Skin epidermis (tissue), 12 donors: ENCODE measurements around the gene SAFB2.
A peak's percentile ranks its signal among the peaks of the same experiment; 100 is the strongest.

ENCODE experiments used
- H3K27ac ChIP-seq, 21 experiments: fragments of 200-600 bp; sonication (generic) in 11 of 21; one replicate each; pipeline ENCODE4 v1.5.0; 2020; ENCODE audit warnings: mild to moderate bottlenecking in 3 of 21, inconsistent platforms in 2 of 21, moderate library complexity in 2 of 21
- H3K4me3 ChIP-seq, 7 experiments: fragments of 200-600 bp; sonication (generic) in 2 of 7; one replicate each; pipeline ENCODE4 v1.5.0; 2020; ENCODE audit warnings: inconsistent platforms in 2 of 7, mild to moderate bottlenecking in 2 of 7, moderate library complexity in 1 of 7

SAFB2 gene

GRCh38 chr19:5561559-5561958, 61.0 kb downstream of the SAFB2 start:
- Histone ChIP-seq H3K27ac (no peak overlapping the region), H3K4me3 (no peak overlapping the region)

DNA sequence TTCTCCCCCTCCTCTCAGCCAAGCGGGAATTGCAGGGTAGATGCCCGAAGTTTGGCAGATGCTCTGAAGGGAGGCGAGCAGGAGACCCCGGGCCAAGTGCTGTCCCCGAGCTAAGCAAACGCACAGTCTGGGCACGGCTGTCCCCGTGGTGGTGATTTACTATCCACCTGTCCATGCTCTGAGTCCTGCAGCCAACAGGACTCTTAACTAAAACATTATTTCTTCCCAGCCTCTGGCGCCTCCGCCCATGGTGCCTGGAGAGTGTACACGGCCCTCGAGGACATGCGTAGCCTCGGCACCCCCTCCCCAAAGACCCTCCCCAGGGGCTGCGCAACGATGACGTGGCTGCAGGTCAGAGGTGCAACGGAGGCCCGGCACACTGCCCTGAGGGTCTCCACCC, 62.4 kb downstream of the SAFB2 start:
- H3K27ac ChIP-seq: peak overlapping the region in 8 of 21 experiments; percentile 16 to 65 (median 46)
- H3K4me3 ChIP-seq: no peak overlapping the region

GRCh38 chr19:5559804-5560133, 62.8 kb downstream of the SAFB2 start:
- peak overlapping the region in 7 of 21 experiments; percentile 16 to 65 (median 49) for H3K27ac ChIP-seq
- no peak overlapping the region for H3K4me3 ChIP-seq

DNA sequence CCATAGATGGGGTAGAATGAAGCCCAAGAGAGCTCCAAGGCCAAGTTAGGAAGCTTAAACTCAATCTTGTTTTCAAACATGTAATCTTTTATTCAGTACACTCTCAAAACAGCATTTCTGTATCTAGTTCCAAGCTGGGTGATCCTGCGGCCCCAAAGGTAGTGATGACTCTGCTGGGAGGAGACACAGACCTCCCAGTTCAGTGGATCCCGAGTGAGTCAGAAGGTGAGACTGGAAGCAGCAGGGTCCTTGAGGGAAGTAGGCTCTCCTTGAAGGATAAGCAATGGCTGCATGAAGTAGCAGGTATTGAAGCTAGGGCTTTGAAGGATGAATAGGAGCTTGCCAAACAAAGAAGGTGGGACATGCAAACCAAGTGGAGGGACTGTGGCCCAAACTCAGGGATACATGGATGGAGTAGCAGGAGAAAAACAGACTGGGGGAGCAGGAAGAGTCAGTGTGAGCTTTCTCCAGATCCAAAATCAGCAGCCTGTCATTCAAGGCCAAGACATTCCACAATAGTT, 64.4 kb downstream of the SAFB2 start:
- H3K4me3 ChIP-seq: no peak overlapping the region
- peak overlapping the region in 17 of 21 experiments; percentile 35 to 87 (median 63) for H3K27ac ChIP-seq

GRCh38 chr19:5557691-5558090, 64.9 kb downstream of the SAFB2 start:
- Histone ChIP-seq H3K27ac (peak overlapping the region in 20 of 21 experiments; percentile 22 to 87 (median 66)), H3K4me3 (peak overlapping the region in 5 of 7 experiments; percentile 6 to 24 (median 14))

GRCh38 chr19:5554828-5555227, 67.7 kb downstream of the SAFB2 start:
- peak overlapping the region in 1 of 21 experiments; percentile 58 for H3K27ac ChIP-seq

GRCh38 chr19:5553892-5554291, 68.7 kb downstream of the SAFB2 start:
- Histone ChIP-seq H3K4me3 (no peak overlapping the region), H3K27ac (peak overlapping the region in 6 of 21 experiments; percentile 1 to 58 (median 50))

More at GRCh38 chr19:5554828-5555227, 67.7 kb downstream of the SAFB2 start:
- no peak overlapping the region for H3K4me3 ChIP-seq

DNA sequence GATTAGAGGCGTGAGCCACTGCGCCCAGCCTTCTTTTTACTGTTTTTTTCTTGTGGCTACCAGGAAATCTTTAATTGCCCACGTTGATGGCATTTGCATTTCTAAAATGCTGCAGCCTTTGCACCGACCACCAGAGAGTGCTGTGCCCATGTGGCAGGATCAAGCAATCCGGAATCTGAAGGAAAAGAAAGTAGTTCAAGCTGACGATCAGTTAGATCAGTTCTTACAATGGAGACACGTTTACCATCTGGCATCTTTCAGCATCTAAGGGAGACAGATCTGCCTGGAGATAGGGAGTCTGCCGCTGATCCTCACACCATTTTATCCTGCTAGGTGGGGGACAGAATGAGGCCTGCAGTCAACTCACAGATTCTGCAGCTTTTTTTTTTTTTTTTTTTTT, 74.7 kb downstream of the SAFB2 start:
- H3K4me3 ChIP-seq: no peak overlapping the region
- no peak overlapping the region for H3K27ac ChIP-seq

GRCh38 chr19:5545984-5546383, 76.6 kb downstream of the SAFB2 start:
- H3K27ac ChIP-seq: no peak overlapping the region
- no peak overlapping the region for H3K4me3 ChIP-seq

DNA sequence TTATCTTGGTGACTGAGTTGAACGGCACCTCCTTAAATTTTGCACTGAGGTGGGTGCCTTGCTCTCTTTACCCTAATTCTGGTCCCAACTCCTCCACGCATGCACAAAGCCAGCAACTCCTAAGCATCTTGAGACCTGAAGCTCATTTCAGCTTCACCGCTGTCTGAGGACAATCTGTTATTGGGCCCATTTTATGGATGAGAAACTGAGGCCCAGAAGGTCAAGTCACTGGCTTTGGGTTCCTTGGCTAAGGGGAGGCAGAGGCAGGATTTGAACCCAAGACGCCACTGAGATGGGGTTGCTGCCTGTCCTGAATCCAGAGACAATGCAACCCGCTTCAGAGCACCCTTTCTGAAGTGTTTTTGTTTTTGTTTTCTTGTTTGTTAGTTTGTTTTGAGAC, 77.5 kb downstream of the SAFB2 start:
- Histone ChIP-seq H3K4me3 (no peak overlapping the region), H3K27ac (no peak overlapping the region)

DNA sequence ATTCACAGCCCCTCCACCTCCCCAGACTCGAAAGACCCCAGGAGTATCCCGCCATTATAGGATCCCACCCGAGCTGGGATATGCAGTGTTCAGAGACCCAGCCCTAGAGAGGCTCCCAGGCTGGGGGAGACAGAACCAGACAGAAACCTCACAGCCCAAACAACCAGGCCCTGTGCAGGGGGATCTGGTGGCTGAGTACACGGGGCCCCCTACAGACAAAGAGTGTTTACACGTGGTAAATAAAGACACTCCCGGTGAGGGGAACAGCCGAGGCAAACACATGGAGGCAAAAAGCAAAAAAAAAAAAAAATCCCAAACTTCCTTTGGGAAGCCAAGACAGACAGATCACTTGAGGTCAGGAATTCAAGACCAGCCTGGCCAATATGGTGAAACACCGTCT, 79.9 kb downstream of the SAFB2 start:
- no peak overlapping the region for H3K27ac ChIP-seq
- no peak overlapping the region for H3K4me3 ChIP-seq

GRCh38 chr19:5541456-5541855, 81.1 kb downstream of the SAFB2 start:
- Histone ChIP-seq H3K27ac (no peak overlapping the region), H3K4me3 (no peak overlapping the region)

- H3K4me3 ChIP-seq: no peak overlapping the region
- no peak overlapping the region for H3K27ac ChIP-seq
These were observed 82.4 kb downstream of the SAFB2 start for GRCh38 chr19:5540208-5540607.

DNA sequence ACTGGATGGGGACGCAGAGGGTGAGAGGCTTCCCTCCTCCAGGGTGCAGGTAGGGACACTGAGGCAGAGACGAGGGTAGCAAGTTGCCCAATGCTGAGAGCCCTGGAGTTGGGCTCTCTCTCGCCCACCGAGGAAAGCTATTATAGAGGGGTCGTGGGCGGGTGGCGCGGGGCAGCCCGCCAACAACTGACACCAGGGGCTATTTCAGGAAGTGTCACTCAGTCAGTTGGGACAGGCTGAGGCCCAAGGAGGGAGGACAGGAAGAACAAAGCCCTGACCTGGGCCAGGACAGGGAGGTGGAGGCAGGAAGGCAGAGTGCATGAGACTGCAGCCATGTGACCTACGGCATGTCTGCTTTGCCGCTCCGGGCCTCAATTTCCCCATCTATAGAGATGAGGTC, 84.7 kb downstream of the SAFB2 start:
- Histone ChIP-seq H3K27ac (no peak overlapping the region), H3K4me3 (no peak overlapping the region)
